Activated T-helper 1 cell treated with anti-CD3 and anti-CD28 coated beads, Interleukin-2, amount 50 U/mL, for 16 hours (primary cell): ENCODE data around the gene GPR31.

ENCODE experiments used
- DNase-seq, 2 donors: peaks; one replicate each; pipeline ENCODE4 v3.0.0-alpha.2; 2020; ENCODE audit warnings: low read depth in 1 of 2, low spot score in 1 of 2

Gene GPR31

DNA sequence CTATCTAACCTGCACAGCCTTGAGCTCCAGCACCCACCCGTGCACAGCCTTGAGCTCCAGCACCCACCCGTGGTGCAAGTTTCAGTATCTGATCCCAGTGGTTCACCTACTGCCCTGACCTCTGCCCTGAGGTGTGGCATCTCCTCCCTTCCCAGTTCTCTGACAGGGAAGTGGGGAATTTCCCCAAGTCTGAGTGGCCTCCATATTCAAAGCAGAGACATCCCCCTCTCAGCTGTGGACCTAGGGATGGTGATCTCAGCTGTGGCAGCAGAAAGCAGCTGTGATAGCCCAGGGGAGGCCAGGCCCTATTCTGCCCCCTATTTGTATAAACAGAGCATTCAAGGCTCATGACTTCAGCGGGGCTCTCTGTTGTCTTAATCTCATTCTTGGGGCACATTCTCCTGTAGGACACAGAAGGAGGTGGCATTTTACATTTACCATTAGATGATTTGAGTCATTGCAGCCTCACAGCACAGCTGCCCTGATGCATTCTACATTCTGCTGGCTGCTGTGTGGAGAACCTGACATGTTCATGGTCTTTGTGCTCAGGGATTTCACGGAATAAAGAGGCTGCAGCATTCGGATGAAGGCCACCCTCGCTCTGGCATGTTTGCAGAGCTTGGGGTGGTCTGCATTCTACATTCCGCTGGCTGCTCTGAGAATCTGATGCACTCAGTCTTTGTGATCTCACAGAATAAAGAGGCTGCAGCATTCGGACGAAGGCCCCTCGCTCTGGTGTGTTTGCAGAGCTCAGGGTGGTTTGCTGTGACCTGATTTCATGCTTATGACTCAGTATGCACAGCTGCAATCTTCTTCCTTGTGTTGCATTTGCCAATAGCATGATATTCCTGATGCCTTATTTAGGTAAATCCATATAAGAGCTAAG, 16.9 kb downstream of the GPR31 start:
- DNase-seq, result no peak

DNA sequence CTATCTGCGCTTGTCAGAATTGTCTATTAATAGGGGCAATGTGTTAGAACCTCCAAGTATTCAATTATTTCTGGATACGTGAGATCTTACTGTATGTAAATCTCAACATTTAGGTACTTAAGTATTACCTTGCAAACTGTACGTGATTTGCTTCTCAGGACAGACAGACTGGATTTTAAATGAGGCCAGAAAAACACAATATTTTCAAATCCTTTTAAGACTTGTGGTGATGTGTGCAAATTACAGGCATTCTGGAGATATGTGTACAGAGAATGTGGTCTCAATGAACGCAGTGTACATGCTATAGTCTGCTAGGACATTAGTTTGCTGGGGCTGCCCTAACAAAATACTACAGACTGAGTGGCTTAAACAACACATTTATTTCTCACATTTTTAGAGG, 18.0 kb downstream of the GPR31 start:
- DNase-seq, result no peak

- DNase-seq, result no peak
These were observed 19.9 kb downstream of the GPR31 start for GRCh38 chr6:167137881-167138280.

- DNase-seq, result no peak
These were observed 20.7 kb downstream of the GPR31 start for GRCh38 chr6:167137081-167137480.

DNA sequence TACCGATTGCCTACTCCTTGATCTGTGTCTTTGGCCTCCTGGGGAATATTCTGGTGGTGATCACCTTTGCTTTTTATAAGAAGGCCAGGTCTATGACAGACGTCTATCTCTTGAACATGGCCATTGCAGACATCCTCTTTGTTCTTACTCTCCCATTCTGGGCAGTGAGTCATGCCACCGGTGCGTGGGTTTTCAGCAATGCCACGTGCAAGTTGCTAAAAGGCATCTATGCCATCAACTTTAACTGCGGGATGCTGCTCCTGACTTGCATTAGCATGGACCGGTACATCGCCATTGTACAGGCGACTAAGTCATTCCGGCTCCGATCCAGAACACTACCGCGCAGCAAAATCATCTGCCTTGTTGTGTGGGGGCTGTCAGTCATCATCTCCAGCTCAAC, 21.4 kb downstream of the GPR31 start:
- no peak for DNase-seq

DNA sequence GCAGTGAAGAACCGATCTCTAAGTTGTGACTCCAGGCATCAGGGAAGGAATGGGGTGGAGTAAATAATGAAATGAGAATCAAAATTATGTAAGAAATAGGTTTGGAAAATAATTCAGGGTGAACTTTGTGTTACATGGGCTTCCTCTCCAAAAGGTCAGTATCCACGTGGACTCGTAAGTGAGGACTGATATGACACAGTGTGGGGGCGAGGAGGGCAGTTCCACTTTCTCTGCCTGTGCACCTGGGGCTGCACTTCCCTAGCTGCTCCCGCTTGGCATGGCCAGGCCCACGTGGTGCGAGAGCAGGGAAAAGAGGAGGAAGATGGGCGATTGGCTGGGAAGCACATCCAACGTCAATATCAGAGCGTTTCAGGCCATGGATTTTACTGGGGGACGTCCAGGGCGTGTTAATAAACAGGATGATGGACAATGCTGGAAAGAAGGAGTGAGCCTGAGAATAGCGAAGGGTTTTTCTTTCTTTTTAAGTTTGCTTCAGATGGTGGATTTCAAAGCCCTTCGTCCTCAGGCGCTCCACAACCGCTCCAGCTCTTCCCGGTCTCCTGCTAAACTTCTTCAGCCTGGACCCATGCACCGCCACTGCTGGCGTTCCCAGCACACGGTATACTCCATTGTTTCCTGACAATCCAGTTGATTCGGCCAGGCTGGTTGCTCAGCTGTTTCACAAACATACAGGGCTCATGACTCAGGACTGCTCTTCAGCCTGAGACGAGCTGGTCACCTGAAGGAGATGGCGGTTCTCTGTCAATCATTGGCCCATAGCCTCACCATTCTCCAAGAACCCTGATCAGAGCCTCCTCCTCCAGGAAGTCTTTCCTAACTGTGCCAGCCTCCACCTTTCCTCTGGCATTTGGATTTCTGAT, 23.1 kb downstream of the GPR31 start:
- no peak for DNase-seq

- DNase-seq, result no peak
These were observed 26.8 kb downstream of the GPR31 start for GRCh38 chr6:167130712-167131684.

DNA sequence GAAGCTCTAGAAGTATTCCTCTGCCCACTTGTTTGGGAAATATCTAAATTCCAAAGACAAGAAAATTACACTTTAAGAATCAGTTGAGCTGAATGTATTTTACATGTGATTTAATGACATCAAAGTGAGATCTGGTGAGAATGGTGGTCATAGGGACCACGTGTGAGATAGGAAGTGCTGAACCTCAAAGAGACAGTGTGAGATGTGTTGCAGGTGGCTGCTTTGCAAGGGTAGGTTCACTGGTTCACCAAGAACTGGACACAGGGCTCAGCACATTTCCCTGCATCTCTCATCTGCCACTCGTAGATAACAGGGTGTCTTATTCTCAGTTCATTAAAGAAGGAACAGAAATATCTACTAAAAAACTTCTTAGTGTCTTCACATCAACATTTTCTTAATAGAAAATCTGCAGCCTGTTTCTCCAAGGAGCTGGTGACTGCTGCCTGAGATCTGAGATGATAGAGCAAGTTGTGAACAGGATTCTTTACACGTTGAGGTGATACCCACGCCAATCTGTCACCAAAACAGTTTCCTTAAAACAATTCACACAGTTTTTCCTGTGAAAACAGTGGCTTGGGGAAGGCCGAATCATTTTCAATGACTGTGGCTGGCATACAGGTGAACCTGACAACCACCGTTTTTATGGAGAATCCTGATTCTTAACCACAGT, 27.6 kb downstream of the GPR31 start:
- DNase-seq, result no peak

DNA sequence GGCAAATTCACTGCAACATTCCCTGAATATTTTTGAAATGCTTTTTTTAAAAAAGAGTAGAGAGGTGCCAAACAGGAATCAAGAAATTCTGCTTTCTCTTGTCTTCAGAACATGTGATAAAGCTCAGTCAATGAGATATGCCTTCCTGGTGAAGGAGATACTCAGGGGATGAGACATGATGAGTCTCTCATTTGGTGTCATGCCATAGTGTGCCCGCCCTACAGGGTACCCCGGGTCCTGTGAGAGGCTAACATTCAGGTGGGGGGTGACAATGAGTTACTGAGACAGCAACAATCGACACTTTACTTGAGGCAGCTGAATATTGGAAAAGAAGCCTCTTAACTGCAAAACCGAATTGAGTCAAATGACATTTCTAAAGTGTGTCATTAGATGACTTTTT, 28.2 kb downstream of the GPR31 start:
- no peak for DNase-seq

DNA sequence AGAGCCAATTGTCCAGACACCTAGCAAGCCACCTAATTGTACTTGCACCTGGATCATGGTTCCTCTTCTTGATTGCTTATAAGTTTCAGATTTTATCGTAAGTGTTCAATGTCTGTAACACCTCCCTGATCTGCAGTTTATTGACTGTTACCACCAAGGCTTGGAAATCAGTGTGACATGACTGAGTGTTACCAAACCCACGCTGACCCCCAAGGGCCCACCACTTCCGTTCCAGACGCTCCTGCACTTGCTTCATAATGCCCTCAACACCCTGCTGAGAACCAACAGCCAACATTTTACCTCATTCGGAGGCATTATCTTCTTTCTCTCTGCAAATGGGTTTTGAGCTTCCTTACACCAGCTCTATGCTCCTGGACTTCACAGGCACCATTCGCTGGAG, 28.6 kb downstream of the GPR31 start:
- DNase-seq, result no peak

GRCh38 chr6:167127785-167128531, 29.8 kb downstream of the GPR31 start:
- no peak for DNase-seq

GRCh38 chr6:167125855-167126349, 31.9 kb downstream of the GPR31 start:
- no peak for DNase-seq

GRCh38 chr6:167125410-167125809, 32.4 kb downstream of the GPR31 start:
- no peak for DNase-seq

- DNase-seq, result no peak
These were observed 33.0 kb downstream of the GPR31 start for GRCh38 chr6:167124753-167125152.

- DNase-seq, result no peak
These were observed 34.7 kb downstream of the GPR31 start, which contains the start of gene CCR6 for GRCh38 chr6:167122827-167123657. Gene CCR6 (plus strand): TSS chr6:167123096. CDS start chr6:167136135, 13,039 bp downstream.

- DNase-seq, result no peak
These were observed 35.5 kb downstream of the GPR31 start for GRCh38 chr6:167122041-167122826.

GRCh38 chr6:167121335-167121841, 36.4 kb downstream of the GPR31 start:
- DNase-seq, result no peak

DNA sequence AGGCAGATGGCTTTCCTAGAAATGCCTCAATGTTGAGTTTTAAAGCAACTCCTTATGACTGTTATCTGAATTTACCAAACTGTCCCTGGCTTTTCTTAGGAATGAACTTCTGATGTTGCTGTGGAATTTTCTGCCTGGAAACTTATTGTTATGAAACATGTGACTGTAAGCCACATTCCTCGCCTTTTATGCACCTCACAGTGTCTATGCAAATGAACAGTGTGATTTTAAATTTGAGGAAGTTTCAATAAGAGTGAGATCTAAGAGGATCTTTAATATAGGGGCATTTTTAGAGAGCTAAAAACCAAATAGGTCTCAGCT, 37.2 kb downstream of the GPR31 start:
- DNase-seq, result no peak
